HG03442 (cell line): ENCODE results near the gene KRTAP23-1.

Source experiments
- ATAC-seq: cut with Tn5 transposase; IDR thresholded peaks from one replicate; pipeline ENCODE4 v1.9.1; 2021; ENCODE audit warnings: mild to moderate bottlenecking, moderate library complexity; ENCODE audit not compliant: unreplicated experiment

The KRTAP23-1 gene

GRCh38 chr21:30315701-30316100 is 32.7 kb downstream of the KRTAP23-1 start:
- ATAC-seq, result no peak

GRCh38 chr21:30306884-30307283 is 41.5 kb downstream of the KRTAP23-1 start:
- no peak for ATAC-seq

DNA sequence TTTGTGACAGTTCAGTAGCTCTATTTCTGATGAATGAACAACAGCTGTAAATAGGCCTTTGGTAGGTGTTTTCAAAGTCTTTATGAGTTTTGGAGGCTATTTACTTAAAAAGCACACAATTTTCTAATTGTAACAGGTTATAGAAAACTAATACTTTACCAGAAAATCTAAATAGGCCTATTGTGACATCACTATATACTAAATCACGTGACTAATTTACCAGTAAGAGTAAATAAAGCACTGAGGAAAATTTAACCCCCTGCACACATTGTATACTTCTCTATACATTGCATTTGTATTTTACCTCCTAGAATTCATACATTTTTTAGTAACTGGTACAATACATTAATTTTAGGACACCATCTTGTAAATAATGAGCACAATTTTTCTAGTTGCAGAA is 43.3 kb downstream of the KRTAP23-1 start:
- ATAC-seq, result no peak
